22Rv1 (cell line): ENCODE results near the gene CYB561D2.

Experiments used
- ZFX ChIP-seq: fragments of 450-650 bp; IDR thresholded peaks from 2 replicates; pipeline ENCODE4 v1.6.1; 2017; ENCODE audit warnings: antibody characterized with exemption, borderline replicate concordance
- TF ChIP-seq, protein P1 (sequence below): fragments of 450-650 bp; IDR thresholded peaks from 2 replicates; pipeline ENCODE4 v1.5.1; 2017; ENCODE audit warnings: mild to moderate bottlenecking

GRCh38 chr3:50352781-50353180 is 2.1 kb downstream of the CYB561D2 start:
- TF ChIP-seq, protein P1, sequence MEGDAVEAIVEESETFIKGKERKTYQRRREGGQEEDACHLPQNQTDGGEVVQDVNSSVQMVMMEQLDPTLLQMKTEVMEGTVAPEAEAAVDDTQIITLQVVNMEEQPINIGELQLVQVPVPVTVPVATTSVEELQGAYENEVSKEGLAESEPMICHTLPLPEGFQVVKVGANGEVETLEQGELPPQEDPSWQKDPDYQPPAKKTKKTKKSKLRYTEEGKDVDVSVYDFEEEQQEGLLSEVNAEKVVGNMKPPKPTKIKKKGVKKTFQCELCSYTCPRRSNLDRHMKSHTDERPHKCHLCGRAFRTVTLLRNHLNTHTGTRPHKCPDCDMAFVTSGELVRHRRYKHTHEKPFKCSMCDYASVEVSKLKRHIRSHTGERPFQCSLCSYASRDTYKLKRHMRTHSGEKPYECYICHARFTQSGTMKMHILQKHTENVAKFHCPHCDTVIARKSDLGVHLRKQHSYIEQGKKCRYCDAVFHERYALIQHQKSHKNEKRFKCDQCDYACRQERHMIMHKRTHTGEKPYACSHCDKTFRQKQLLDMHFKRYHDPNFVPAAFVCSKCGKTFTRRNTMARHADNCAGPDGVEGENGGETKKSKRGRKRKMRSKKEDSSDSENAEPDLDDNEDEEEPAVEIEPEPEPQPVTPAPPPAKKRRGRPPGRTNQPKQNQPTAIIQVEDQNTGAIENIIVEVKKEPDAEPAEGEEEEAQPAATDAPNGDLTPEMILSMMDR = no peak; the same call in 1 of the 2 replicates
- TF ChIP-seq ZFX = no peak
